HepG2 (cell line): ENCODE results near the gene PPP1CA. TPM values are rescaled to one million over a fixed set of nuclear protein-coding genes. Genes with fewer than 3 reads are reported as not detected.

ENCODE experiments used
- ATAC-seq: fragments of 200-7000 bp; cut with Tn5 transposase; 3 replicates; pipeline ENCODE4 v1.9.1; 2020; ENCODE audit warnings: mild to moderate bottlenecking, moderate library complexity
- BruUV-seq: library from RNA; stranded (reverse); fragments of 400-500 nt; replicated peaks from 2 replicates; lab custom pipeline; 2021; lab: Mats Ljungman, UMichigan
- CTCF ChIA-PET: fragments of 300-600 bp; formaldehyde crosslinking; extraction: SDS; loops from one replicate; lab custom pipeline; 2021; ENCODE audit warnings: low total read pairs, inconsistent platforms, low intra/inter-chr PET ratio; lab: Yijun Ruan, JAX
- POLR2A ChIA-PET: fragments of 350-600 bp; sonication (Branson Sonifier 250); formaldehyde crosslinking; loops from one replicate; lab custom pipeline; 2020; ENCODE audit warnings: antibody characterized with exemption, inconsistent platforms; lab: Yijun Ruan, JAX
- DNase-seq: peaks from one replicate; pipeline ENCODE4 v3.0.0-alpha.2; 2015; ENCODE audit warnings: low spot score
- FAIRE-seq: peaks from 3 replicates; lab custom pipeline; 2011; peaks lifted over from hg19 to GRCh38; lab: Jason Lieb, UNC
- H2AFZ ChIP-seq: one replicate; pipeline ENCODE4 v1.6.1; 2011; ENCODE audit warnings: low read length, inconsistent platforms
- H3K27ac ChIP-seq: fragments of 300-600 bp; 3 replicates; pipeline ENCODE4 v1.8.0; 2011; ENCODE audit warnings: mixed run types, mild to moderate bottlenecking, mixed read lengths, low read length, inconsistent platforms; ENCODE audit not compliant: insufficient read depth; ENCODE audit errors: extremely low read length
- H3K27me3 ChIP-seq, 2 experiments: fragments of 200-600 bp in 1 of 2; 2 replicates in 1 of 2; 3 replicates in 1 of 2; pipeline versions ENCODE4 v1.6.0 to v1.8.0; 2011; ENCODE audit warnings: low read length in 2 of 2, mild to moderate bottlenecking in 2 of 2, moderate library complexity in 2 of 2, inconsistent platforms in 1 of 2; ENCODE audit not compliant: insufficient read depth in 2 of 2, control insufficient read depth in 1 of 2
- H3K36me3 ChIP-seq, 2 experiments: fragments of 200-600 bp in 1 of 2; replicated peaks in 1 of 2; 2 replicates in 1 of 2; 3 replicates in 1 of 2; pipeline versions ENCODE4 v1.5.1 to v1.8.0; 2011; ENCODE audit warnings: low read length in 2 of 2, inconsistent platforms in 1 of 2; ENCODE audit not compliant: insufficient read depth in 2 of 2, control insufficient read depth in 1 of 2
- H3K4me1 ChIP-seq: 2 replicates; pipeline ENCODE4 v1.5.1; 2012; ENCODE audit warnings: low read length, inconsistent platforms; ENCODE audit not compliant: insufficient read depth
- H3K4me2 ChIP-seq: 2 replicates; pipeline ENCODE4 v1.6.0; 2011; ENCODE audit warnings: low read depth, low read length, inconsistent platforms
- H3K4me3 ChIP-seq, 3 experiments: fragments of 200-600 bp in 1 of 3; sonication (generic), shearing (Covaris generic) in 1 of 3; replicated peaks in 1 of 3; 2 replicates each; pipeline ENCODE4 v1.5.1; 2011 to 2016; ENCODE audit warnings: low read length in 3 of 3, inconsistent platforms in 2 of 3, low read depth in 2 of 3, mild to moderate bottlenecking in 2 of 3, control low read depth in 1 of 3, mixed read lengths in 1 of 3; ENCODE audit not compliant: insufficient read depth in 1 of 3
- H3K79me2 ChIP-seq: one replicate; pipeline ENCODE4 v1.6.1; 2011; ENCODE audit warnings: low read length, inconsistent platforms; ENCODE audit not compliant: insufficient read depth
- H3K9ac ChIP-seq: 2 replicates; pipeline ENCODE4 v1.6.0; 2011; ENCODE audit warnings: mild to moderate bottlenecking, low read depth, low read length, inconsistent platforms; ENCODE audit not compliant: insufficient read depth
- H3K9me3 ChIP-seq: 2 replicates; pipeline ENCODE4 v1.5.1; 2012; ENCODE audit warnings: mild to moderate bottlenecking, low read length
- H4K20me1 ChIP-seq: 2 replicates; pipeline ENCODE4 v1.6.0; 2011; ENCODE audit warnings: inconsistent platforms, mild to moderate bottlenecking, low read length, moderate library complexity; ENCODE audit not compliant: insufficient read depth
- FOXP1 ChIP-seq, 2 experiments: fragments of 450-650 bp in 1 of 2; IDR thresholded peaks; 2 replicates each; pipeline ENCODE4 v1.6.1; 2017 to 2018; ENCODE audit warnings: antibody characterized with exemption in 1 of 2
- MAZ ChIP-seq, 2 experiments: sonication (generic) in 1 of 2; formaldehyde crosslinking in 1 of 2; IDR thresholded peaks; 2 replicates each; pipeline versions ENCODE4 v1.5.0 to v1.6.1; 2012 to 2020; ENCODE audit warnings: low read depth in 2 of 2, mild to moderate bottlenecking in 2 of 2, borderline replicate concordance in 1 of 2, improper control_type of control experiment in 1 of 2, low read length in 1 of 2, missing genetic modification reagents in 1 of 2, moderate library complexity in 1 of 2
- ZNF225 ChIP-seq: sonication (generic); formaldehyde crosslinking; IDR thresholded peaks from 2 replicates; pipeline ENCODE4 v1.4.0; 2020; ENCODE audit warnings: mild to moderate bottlenecking, missing genetic modification reagents
- ZNF24 ChIP-seq: fragments of 450-650 bp; IDR thresholded peaks from 2 replicates; pipeline ENCODE4 v1.6.1; 2017; ENCODE audit warnings: antibody characterized with exemption, mild to moderate bottlenecking
- WGBS: methylation state at CpG from one replicate; pipeline ENCODE4 v1.1.6; 2017; ENCODE audit warnings: low lambda C conversion rate; 5-methylcytosine and 5-hydroxymethylcytosine counted together
- in situ Hi-C: cut with HindIII; loops from 2 replicates; pipeline ENCODE4 v1.10.0; 2017; ENCODE audit warnings: low pct_unique_long_range_greater_than_20kb; ENCODE audit not compliant: extremely low pct_ligation_motif_present
- intact Hi-C: fragments of 100-400 bp; cut with micrococcal nuclease; formaldehyde crosslinking; loops from one replicate; pipeline ENCODE4 v1.10.0; 2022; ENCODE audit not compliant: unreplicated experiment
- polyA plus RNA-seq, 8 experiments: library from polyadenylated mRNA; depleted of rRNA in 3 of 8; stranded (reverse) in 7 of 8; unstranded in 1 of 8; fragments of >200 nt; fragmentation: Illumina TruSeq in 4 of 8; extraction: Trizol in 4 of 8; gene quantifications; 2 replicates each; pipeline versions ENCODE4 v1.2.1 to v1.2.3, GENCODE V29; 2011 to 2016; ENCODE audit warnings: low read depth in 4 of 8, missing spikeins in 1 of 8, mixed read lengths in 1 of 8; ENCODE audit not compliant: insufficient read depth in 1 of 8
- total RNA-seq, 5 experiments: library from RNA; depleted of rRNA; stranded (reverse); fragments of >200 nt; fragmentation: Illumina TruSeq; extraction: Trizol; gene quantifications; 2 replicates each; pipeline ENCODE4 v1.2.3, GENCODE V29; 2016; ENCODE audit warnings: low read depth in 1 of 5
- TF ChIP-seq, protein P1 (sequence below): sonication (generic); formaldehyde crosslinking; IDR thresholded peaks from 2 replicates; pipeline ENCODE4 v1.5.0; 2020; ENCODE audit warnings: mild to moderate bottlenecking, missing genetic modification reagents

Gene PPP1CA
- total and polyA plus RNA-seq, 2 of the 13 experiments (the other 11 are each of a cell fraction or from before 2014, with no cell fraction given), result 149 to 170 TPM

DNA sequence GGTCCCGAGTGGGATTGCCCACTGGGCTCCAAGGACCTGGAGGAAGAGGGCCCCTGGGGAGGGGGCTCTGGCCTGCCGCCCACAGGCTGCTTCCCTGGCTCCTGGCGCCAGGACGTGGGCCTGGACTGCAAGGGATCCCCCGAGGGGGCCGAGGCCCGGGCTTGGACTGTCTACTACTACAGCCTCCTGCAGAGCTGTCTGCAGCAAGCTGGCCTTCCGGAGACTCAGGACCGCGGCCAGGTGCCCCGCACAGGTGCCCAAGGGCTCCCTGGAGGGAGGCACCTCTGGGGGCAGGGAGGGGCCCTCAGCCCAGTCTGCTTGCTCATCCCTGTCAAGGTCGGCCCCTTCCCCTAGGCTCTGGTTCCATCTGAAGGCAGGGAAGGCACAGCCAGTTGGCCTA, 15.8 kb upstream of the PPP1CA start:
- POLR2A ChIA-PET, result interaction anchor here (0.9 to 7.4 kb wide), 4 partner anchors 10 to 26 kb away, joined by 4 to 78 read pairs (median 5); partner anchors contain the start of genes PPP1CA, RAD9A, RPS6KB2 and TBC1D10C
- DNase-seq (no peak), FAIRE-seq (no peak), ATAC-seq (no peak)
- Histone ChIP-seq H3K36me3 (no peaks in the 10 kb centered on the region), H3K4me3 (no peak overlapping the region), H4K20me1 (no peaks in the 10 kb centered on the region), H3K27ac (no peak overlapping the region), H3K9me3 (no peaks in the 10 kb centered on the region), H3K79me2 (no peaks in the 10 kb centered on the region), H3K27me3 (peaks cover 11 to 57% of the 10 kb centered on the region in 2 experiments; a peak in 4 of 5 replicates), H2AFZ (no peak overlapping the region), H3K9ac (no peak overlapping the region), H3K4me2 (peak overlapping the region; percentile 64; the same call in 1 of the 2 replicates), H3K4me1 (peaks cover 61% of the 10 kb centered on the region)
- TF ChIP-seq, protein P1, sequence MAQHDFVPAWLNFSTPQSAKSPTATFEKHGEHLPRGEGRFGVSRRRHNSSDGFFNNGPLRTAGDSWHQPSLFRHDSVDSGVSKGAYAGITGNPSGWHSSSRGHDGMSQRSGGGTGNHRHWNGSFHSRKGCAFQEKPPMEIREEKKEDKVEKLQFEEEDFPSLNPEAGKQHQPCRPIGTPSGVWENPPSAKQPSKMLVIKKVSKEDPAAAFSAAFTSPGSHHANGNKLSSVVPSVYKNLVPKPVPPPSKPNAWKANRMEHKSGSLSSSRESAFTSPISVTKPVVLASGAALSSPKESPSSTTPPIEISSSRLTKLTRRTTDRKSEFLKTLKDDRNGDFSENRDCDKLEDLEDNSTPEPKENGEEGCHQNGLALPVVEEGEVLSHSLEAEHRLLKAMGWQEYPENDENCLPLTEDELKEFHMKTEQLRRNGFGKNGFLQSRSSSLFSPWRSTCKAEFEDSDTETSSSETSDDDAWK, result no peak
- TF ChIP-seq ZNF225 (CRISPR knock-in tag), result no peak
- no peak for TF ChIP-seq MAZ (IDR thresholded peaks at IDR 0.05; ENCODE audit: borderline replicate concordance, low read depth, low read length)
- TF ChIP-seq MAZ (CRISPR knock-in tag; IDR thresholded peaks at IDR 0.05; ENCODE audit: low read depth), result 0 out of 2 replicates have a peak, but pooled peaks have one; percentile 29
- TF ChIP-seq FOXP1 (IDR thresholded peaks at IDR 0.05), result no peak
- TF ChIP-seq FOXP1 (CRISPR knock-in tag; IDR thresholded peaks at IDR 0.05), result no peak
- TF ChIP-seq ZNF24, result no peak
- intact Hi-C loops (no loop called here), in situ Hi-C loops (no loop called here)
- CTCF ChIA-PET, result no interaction called here
- no TSS peak for BruUV-seq
- no CpG with 5 or more reads among the region's 12 CpGs for WGBS
